ENCODE data around the gene SASH1.

SASH1 gene

GRCh38 chr6:148342350-148343046 is at the start of gene SASH1:
TSS of gene SASH1 (plus strand) at chr6:148342838. CDS start at chr6:148343068, 230 bp downstream.
- TF ChIP-seq CTCF (conservative IDR thresholded peaks at IDR 0.05), result no peak

GRCh38 chr6:148293181-148293995 is 49.2 kb upstream of the SASH1 start:
- H3K27ac ChIP-seq, result no peak overlapping the region
- TF ChIP-seq CTCF (conservative IDR thresholded peaks at IDR 0.05), result no peak

More at GRCh38 chr6:148342350-148343046, at the start of gene SASH1:
- peak within 1 kb of the TSS; percentile 95 for H3K27ac ChIP-seq

GRCh38 chr6:148294059-148294458 is 48.6 kb upstream of the SASH1 start:
- no peak for TF ChIP-seq CTCF (conservative IDR thresholded peaks at IDR 0.05)
- no peak overlapping the region for H3K27ac ChIP-seq

- H3K27ac ChIP-seq, result no peak overlapping the region
- no peak for TF ChIP-seq CTCF (conservative IDR thresholded peaks at IDR 0.05)
Measured at GRCh38 chr6:148295261-148295887, 47.3 kb upstream of the SASH1 start.

- no peak overlapping the region for H3K27ac ChIP-seq
- no peak for TF ChIP-seq CTCF (conservative IDR thresholded peaks at IDR 0.05)
Measured at GRCh38 chr6:148296771-148297170, 45.9 kb upstream of the SASH1 start.

GRCh38 chr6:148298683-148299082 is 44.0 kb upstream of the SASH1 start:
- no peak overlapping the region for H3K27ac ChIP-seq
- TF ChIP-seq CTCF (conservative IDR thresholded peaks at IDR 0.05), result no peak

GRCh38 chr6:148303616-148304015 is 39.0 kb upstream of the SASH1 start:
- H3K27ac ChIP-seq, result no peak overlapping the region
- TF ChIP-seq CTCF (conservative IDR thresholded peaks at IDR 0.05), result no peak

Measured in VCaP (cell line).